ENCODE measurements around the gene ANXA11.

ANXA11 gene

DNA sequence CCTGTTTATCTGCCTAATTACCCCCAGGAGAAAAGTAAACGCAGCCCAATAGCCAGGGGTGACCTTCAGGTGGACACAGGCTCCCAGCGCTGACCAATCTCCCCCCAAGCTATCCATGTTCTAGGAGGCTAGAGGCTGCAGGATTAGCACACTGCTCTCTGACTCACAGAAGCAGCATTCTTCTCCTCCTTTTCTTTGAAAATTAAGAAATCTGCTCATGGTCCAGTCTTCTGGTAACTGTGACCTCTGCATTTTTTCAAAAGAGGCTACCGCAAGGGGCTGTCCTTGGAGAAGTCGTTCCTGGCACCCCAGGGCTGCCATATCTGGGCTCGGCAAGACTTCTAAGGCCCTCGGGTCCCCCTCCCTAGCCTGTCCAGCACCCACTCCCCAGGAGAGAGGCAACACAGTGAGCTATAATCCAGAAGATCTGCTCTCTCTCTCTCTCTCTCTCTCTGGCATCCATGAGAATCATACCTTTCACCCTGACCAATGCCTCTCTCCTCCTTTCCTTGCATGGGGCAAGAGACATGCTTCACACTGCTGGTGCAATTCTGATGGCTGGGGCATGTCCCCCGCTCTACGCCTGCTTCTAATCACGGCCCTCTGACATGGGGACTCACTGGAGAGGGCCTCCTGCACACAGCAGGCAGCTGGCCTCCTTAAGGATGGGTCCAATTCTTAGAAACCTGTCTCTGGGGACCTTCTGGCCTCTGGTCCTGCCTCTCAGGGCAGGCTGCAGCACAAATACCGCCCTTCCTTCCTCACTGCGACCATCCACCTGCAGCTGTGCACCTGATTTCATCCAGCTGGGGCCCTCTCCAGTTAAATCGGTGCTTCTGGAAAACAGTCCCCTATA lies 27.3 kb downstream of the ANXA11 start:
- POLR2A ChIA-PET, result interaction anchor here (1.0 kb wide), 1 partner anchor 28 kb away, joined by 4 read pairs; no protein-coding TSS in a partner anchor
- TF ChIP-seq, protein P1, sequence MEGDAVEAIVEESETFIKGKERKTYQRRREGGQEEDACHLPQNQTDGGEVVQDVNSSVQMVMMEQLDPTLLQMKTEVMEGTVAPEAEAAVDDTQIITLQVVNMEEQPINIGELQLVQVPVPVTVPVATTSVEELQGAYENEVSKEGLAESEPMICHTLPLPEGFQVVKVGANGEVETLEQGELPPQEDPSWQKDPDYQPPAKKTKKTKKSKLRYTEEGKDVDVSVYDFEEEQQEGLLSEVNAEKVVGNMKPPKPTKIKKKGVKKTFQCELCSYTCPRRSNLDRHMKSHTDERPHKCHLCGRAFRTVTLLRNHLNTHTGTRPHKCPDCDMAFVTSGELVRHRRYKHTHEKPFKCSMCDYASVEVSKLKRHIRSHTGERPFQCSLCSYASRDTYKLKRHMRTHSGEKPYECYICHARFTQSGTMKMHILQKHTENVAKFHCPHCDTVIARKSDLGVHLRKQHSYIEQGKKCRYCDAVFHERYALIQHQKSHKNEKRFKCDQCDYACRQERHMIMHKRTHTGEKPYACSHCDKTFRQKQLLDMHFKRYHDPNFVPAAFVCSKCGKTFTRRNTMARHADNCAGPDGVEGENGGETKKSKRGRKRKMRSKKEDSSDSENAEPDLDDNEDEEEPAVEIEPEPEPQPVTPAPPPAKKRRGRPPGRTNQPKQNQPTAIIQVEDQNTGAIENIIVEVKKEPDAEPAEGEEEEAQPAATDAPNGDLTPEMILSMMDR (IDR thresholded peaks at IDR 0.05; ENCODE audit: control extremely low read depth, extremely low read depth, low read depth, missing control alignments), result no peak
- no peak for DNase-seq (ENCODE audit: extremely low spot score)
- CTCF ChIA-PET, result interaction anchor here (1.5 to 1.6 kb wide), 2 partner anchors 10 to 14 kb away, joined by 3 read pairs; no protein-coding TSS in a partner anchor

DNA sequence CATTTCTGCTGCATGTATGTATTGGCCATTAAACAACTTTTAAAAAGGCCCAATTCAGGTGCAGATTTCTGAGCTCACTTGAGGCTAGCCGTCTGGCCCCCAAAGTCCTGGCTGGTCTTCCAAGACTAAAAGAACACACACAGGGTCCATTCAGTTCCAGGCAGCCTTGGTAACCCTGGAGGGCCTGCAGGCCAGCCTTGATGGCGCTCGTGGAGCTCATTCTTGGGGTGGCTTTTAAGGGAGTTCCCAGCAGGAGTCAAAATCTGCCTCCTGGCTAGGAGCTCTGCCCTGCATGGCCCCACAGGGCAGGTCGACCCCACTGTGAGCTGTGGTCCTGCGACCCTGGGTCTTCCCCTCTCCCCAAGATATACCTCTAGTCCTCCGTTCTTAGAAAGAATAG lies 28.8 kb downstream of the ANXA11 start:
- TF ChIP-seq, protein P1 (IDR thresholded peaks at IDR 0.05; ENCODE audit: control extremely low read depth, extremely low read depth, low read depth, missing control alignments), result no peak
- no peak for DNase-seq (ENCODE audit: extremely low spot score)
- POLR2A ChIA-PET, result interaction anchor here (1.5 kb wide), 1 partner anchor 9 kb away, joined by 4 read pairs; no protein-coding TSS in a partner anchor
- CTCF ChIA-PET, result interaction anchor here (1.5 to 3.2 kb wide), 5 partner anchors 8 to 46 kb away, joined by 3 to 18 read pairs (median 6); no protein-coding TSS in a partner anchor

- DNase-seq (ENCODE audit: extremely low spot score), result no peak
- TF ChIP-seq, protein P1 (IDR thresholded peaks at IDR 0.05; ENCODE audit: control extremely low read depth, extremely low read depth, low read depth, missing control alignments), result no peak
- POLR2A ChIA-PET, result no interaction called here
- CTCF ChIA-PET, result interaction anchor here (1.9 to 3.2 kb wide), 4 partner anchors 10 to 29 kb away, joined by 6 to 18 read pairs (median 8); no protein-coding TSS in a partner anchor
These were observed 30.5 kb downstream of the ANXA11 start for GRCh38 chr10:80174641-80175395.

DNA sequence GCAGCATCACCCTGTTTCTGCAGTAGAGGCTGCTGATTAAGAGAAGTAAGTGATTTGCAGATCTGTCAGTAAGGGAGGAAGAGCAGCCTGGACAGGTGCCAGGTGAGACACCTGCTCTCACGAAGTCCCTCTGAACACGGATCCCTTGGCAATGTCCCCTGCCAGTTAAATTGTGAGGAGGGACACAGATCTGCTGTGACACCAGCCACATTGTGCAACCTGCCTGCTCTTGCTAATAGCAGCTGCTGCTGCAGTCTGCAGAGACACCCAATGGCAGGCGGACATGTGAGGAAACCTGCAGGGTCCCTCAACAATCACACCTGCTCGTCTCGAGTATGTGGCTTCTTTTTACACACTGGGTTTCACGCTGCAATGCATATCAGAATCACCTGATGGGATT lies 31.9 kb downstream of the ANXA11 start:
- ChIA-PET POLR2A (no interaction called here), CTCF (no interaction called here)
- TF ChIP-seq, protein P1 (IDR thresholded peaks at IDR 0.05; ENCODE audit: control extremely low read depth, extremely low read depth, low read depth, missing control alignments), result no peak
- DNase-seq (ENCODE audit: extremely low spot score), result no peak

- POLR2A ChIA-PET, result no interaction called here
- TF ChIP-seq, protein P1 (IDR thresholded peaks at IDR 0.05; ENCODE audit: control extremely low read depth, extremely low read depth, low read depth, missing control alignments), result no peak
- CTCF ChIA-PET, result interaction anchor here (1.5 kb wide), 1 partner anchor 28 kb away, joined by 4 read pairs; no protein-coding TSS in a partner anchor
- no peak for DNase-seq (ENCODE audit: extremely low spot score)
These were observed 32.4 kb downstream of the ANXA11 start for GRCh38 chr10:80172896-80173295.

DNA sequence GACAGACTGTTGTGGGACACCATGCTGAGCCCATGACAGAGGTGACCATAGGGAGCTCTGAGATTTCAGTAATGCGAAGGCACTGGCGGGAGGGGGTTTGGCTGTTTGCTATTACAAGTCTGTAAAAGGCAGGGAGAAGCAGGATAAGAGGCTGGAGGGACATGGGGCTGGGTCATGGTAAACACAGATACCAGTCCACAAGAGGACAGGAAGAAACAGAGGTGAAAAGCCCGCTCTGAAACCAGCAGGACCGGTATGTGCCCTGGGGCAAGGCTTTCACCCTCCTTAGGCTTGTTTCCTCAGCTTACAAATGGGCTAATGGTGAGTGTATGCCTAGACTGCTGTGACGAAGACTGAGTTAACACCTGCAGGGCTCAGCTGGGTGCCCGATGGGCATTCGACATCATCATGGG lies 34.1 kb downstream of the ANXA11 start:
- no peak for DNase-seq (ENCODE audit: extremely low spot score)
- POLR2A ChIA-PET, result no interaction called here
- CTCF ChIA-PET, result interaction anchor here (0.7 to 1.3 kb wide), 2 partner anchors 42 to 51 kb away, joined by 3 read pairs; no protein-coding TSS in a partner anchor
- TF ChIP-seq, protein P1 (IDR thresholded peaks at IDR 0.05; ENCODE audit: control extremely low read depth, extremely low read depth, low read depth, missing control alignments), result no peak
